Measurements from ENCODE around the gene GPR22.

DNA sequence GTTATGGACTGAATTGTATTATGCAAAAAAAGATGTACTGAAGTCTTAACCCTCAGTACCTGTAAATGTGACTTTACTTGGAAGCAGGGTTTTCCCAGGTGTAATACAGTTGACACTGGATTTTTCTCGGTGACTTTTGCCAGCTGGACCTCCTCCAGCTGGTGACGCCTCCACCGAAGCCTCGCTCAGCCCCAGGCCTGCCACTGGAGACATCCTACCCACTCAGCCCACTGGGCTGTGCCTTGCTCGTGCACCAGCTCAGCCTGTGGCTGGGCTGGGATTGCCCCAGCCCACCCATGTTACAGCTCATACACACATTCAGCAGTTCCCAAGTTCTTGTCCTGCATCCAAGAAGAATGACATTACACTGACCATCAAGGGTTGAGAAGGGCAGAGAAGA is 42.4 kb upstream of the GPR22 start:
- TF ChIP-seq, protein P1, sequence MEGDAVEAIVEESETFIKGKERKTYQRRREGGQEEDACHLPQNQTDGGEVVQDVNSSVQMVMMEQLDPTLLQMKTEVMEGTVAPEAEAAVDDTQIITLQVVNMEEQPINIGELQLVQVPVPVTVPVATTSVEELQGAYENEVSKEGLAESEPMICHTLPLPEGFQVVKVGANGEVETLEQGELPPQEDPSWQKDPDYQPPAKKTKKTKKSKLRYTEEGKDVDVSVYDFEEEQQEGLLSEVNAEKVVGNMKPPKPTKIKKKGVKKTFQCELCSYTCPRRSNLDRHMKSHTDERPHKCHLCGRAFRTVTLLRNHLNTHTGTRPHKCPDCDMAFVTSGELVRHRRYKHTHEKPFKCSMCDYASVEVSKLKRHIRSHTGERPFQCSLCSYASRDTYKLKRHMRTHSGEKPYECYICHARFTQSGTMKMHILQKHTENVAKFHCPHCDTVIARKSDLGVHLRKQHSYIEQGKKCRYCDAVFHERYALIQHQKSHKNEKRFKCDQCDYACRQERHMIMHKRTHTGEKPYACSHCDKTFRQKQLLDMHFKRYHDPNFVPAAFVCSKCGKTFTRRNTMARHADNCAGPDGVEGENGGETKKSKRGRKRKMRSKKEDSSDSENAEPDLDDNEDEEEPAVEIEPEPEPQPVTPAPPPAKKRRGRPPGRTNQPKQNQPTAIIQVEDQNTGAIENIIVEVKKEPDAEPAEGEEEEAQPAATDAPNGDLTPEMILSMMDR (IDR thresholded peaks at IDR 0.05 in 8 of 11, conservative IDR thresholded peaks at IDR 0.05 in 3 of 11): no peak
- TF ChIP-seq POLR2AphosphoS5 (IDR thresholded peaks at IDR 0.05): no peak
